ENCODE data around the gene YPEL2. TPM values are rescaled to one million over a fixed set of nuclear protein-coding genes. Genes with fewer than 3 reads are reported as not detected.

YPEL2 gene
- total and polyA plus RNA-seq, 2 of the 13 experiments (the other 11 are each of a cell fraction or from before 2014, with no cell fraction given): 8.5 to 21.1 TPM

- TF ChIP-seq, protein P1, sequence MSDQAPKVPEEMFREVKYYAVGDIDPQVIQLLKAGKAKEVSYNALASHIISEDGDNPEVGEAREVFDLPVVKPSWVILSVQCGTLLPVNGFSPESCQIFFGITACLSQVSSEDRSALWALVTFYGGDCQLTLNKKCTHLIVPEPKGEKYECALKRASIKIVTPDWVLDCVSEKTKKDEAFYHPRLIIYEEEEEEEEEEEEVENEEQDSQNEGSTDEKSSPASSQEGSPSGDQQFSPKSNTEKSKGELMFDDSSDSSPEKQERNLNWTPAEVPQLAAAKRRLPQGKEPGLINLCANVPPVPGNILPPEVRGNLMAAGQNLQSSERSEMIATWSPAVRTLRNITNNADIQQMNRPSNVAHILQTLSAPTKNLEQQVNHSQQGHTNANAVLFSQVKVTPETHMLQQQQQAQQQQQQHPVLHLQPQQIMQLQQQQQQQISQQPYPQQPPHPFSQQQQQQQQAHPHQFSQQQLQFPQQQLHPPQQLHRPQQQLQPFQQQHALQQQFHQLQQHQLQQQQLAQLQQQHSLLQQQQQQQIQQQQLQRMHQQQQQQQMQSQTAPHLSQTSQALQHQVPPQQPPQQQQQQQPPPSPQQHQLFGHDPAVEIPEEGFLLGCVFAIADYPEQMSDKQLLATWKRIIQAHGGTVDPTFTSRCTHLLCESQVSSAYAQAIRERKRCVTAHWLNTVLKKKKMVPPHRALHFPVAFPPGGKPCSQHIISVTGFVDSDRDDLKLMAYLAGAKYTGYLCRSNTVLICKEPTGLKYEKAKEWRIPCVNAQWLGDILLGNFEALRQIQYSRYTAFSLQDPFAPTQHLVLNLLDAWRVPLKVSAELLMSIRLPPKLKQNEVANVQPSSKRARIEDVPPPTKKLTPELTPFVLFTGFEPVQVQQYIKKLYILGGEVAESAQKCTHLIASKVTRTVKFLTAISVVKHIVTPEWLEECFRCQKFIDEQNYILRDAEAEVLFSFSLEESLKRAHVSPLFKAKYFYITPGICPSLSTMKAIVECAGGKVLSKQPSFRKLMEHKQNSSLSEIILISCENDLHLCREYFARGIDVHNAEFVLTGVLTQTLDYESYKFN (CRISPR knock-in tag; conservative IDR thresholded peaks at IDR 0.05): no peak
- TF ChIP-seq ZNF556 (CRISPR knock-in tag; IDR thresholded peaks at IDR 0.05; ENCODE audit: borderline replicate concordance) (peak; percentile 45; the same call in 1 of the 2 replicates), NFYC (CRISPR knock-in tag; IDR thresholded peaks at IDR 0.05) (no peak), MATR3 (CRISPR knock-in tag; IDR thresholded peaks at IDR 0.05) (no peak), SP140L (CRISPR knock-in tag; IDR thresholded peaks at IDR 0.05; ENCODE audit: borderline replicate concordance) (no peak), MIER3 (CRISPR knock-in tag; IDR thresholded peaks at IDR 0.05; ENCODE audit: borderline replicate concordance) (no peak), ELK4 (CRISPR knock-in tag; IDR thresholded peaks at IDR 0.05; ENCODE audit: borderline replicate concordance) (no peak; the same call in 1 of the 2 replicates), ZNF362 (CRISPR knock-in tag; IDR thresholded peaks at IDR 0.05; ENCODE audit: borderline replicate concordance) (no peak; the same call in 1 of the 2 replicates), TRIM22 (IDR thresholded peaks at IDR 0.05) (no peak), CEBPZ (IDR thresholded peaks at IDR 0.05; ENCODE audit: low read length) (no peak), ZNF7 (CRISPR knock-in tag; IDR thresholded peaks at IDR 0.05) (no peak), U2AF1 (optimal IDR thresholded peaks at IDR 0.05; ENCODE audit: low read depth, low read length) (no peak), BRF2 (CRISPR knock-in tag; IDR thresholded peaks at IDR 0.05) (no peak), ZNF570 (CRISPR knock-in tag; IDR thresholded peaks at IDR 0.05; ENCODE audit: borderline replicate concordance) (no peak)
Measured at GRCh38 chr17:59331929-59332748, 684 bp downstream of the YPEL2 start (continued).
